H9 (cell line): ENCODE results near the gene WDR75. TPM values are rescaled to one million over a fixed set of nuclear protein-coding genes. Genes with fewer than 3 reads are reported as not detected.

ENCODE experiments used
- DNase-seq: peaks from one replicate; pipeline ENCODE4 v3.0.0-alpha.2; 2017
- H2AFZ ChIP-seq: one replicate; pipeline ENCODE4 v1.6.1; 2013; ENCODE audit warnings: mild to moderate bottlenecking, low read length, control low read depth, moderate library complexity
- H2AK5ac ChIP-seq: 2 replicates; pipeline ENCODE4 v1.6.1; 2013; ENCODE audit warnings: low read length, control low read depth, mixed read lengths; ENCODE audit not compliant: insufficient read length
- H2BK120ac ChIP-seq: one replicate; pipeline ENCODE4 v1.6.1; 2013; ENCODE audit warnings: low read depth, mild to moderate bottlenecking, low read length, control low read depth, inconsistent platforms; ENCODE audit not compliant: poor library complexity, severe bottlenecking
- H2BK12ac ChIP-seq: 2 replicates; pipeline ENCODE4 v1.6.1; 2013; ENCODE audit warnings: low read length, control low read depth, mixed read lengths, low read depth; ENCODE audit not compliant: insufficient read length
- H2BK15ac ChIP-seq: 2 replicates; pipeline ENCODE4 v1.6.1; 2013; ENCODE audit warnings: low read depth, low read length, control low read depth
- H2BK20ac ChIP-seq: one replicate; pipeline ENCODE4 v1.6.1; 2013; ENCODE audit warnings: low read depth, mild to moderate bottlenecking, low read length, control low read depth, inconsistent platforms; ENCODE audit not compliant: poor library complexity, severe bottlenecking
- H2BK5ac ChIP-seq: 2 replicates; pipeline ENCODE4 v1.6.1; 2013; ENCODE audit warnings: low read length, control low read depth, mixed read lengths; ENCODE audit not compliant: insufficient read length
- H3K14ac ChIP-seq: 2 replicates; pipeline ENCODE4 v1.6.1; 2013; ENCODE audit warnings: low read length, control low read depth; ENCODE audit not compliant: insufficient read depth
- H3K18ac ChIP-seq: 2 replicates; pipeline ENCODE4 v1.6.1; 2013; ENCODE audit warnings: low read depth, mild to moderate bottlenecking, mixed read lengths, low read length, control low read depth; ENCODE audit not compliant: insufficient read length
- H3K23ac ChIP-seq: 2 replicates; pipeline ENCODE4 v1.6.1; 2013; ENCODE audit warnings: low read length, control low read depth, mixed read lengths, low read depth; ENCODE audit not compliant: insufficient read length
- H3K23me2 ChIP-seq: 2 replicates; pipeline ENCODE4 v1.6.1; 2013; ENCODE audit warnings: low read depth, mild to moderate bottlenecking, mixed read lengths, low read length, control low read depth; ENCODE audit not compliant: insufficient read length, poor library complexity, severe bottlenecking
- H3K27ac ChIP-seq: 2 replicates; pipeline ENCODE4 v1.5.1; 2013; ENCODE audit warnings: low read length, control low read depth, mixed read lengths, low read depth; ENCODE audit not compliant: insufficient read length
- H3K27me3 ChIP-seq: 2 replicates; pipeline ENCODE4 v1.6.1; 2013; ENCODE audit warnings: low read length, control low read depth, inconsistent platforms; ENCODE audit not compliant: insufficient read depth
- H3K4ac ChIP-seq: 2 replicates; pipeline ENCODE4 v1.6.1; 2013; ENCODE audit warnings: low read depth, mild to moderate bottlenecking, control low read depth, inconsistent platforms, low read length, moderate library complexity
- H3K4me1 ChIP-seq: 2 replicates; pipeline ENCODE4 v1.6.1; 2013; ENCODE audit warnings: low read length, control low read depth, inconsistent platforms; ENCODE audit not compliant: insufficient read depth
- H3K4me2 ChIP-seq: 2 replicates; pipeline ENCODE4 v1.6.1; 2013; ENCODE audit warnings: low read length, control low read depth, mixed read lengths; ENCODE audit not compliant: insufficient read length, insufficient read depth
- H3K56ac ChIP-seq: 2 replicates; pipeline ENCODE4 v1.6.1; 2013; ENCODE audit warnings: low read depth, mild to moderate bottlenecking, mixed read lengths, low read length, control low read depth; ENCODE audit not compliant: insufficient read length
- H3K79me1 ChIP-seq: 2 replicates; pipeline ENCODE4 v1.6.1; 2013; ENCODE audit warnings: low read depth, mild to moderate bottlenecking, moderate library complexity, low read length, control low read depth, inconsistent platforms; ENCODE audit not compliant: insufficient read depth, poor library complexity, severe bottlenecking
- H3K79me2 ChIP-seq: 2 replicates; pipeline ENCODE4 v1.6.1; 2013; ENCODE audit warnings: low read length, control low read depth, inconsistent platforms; ENCODE audit not compliant: insufficient read depth
- H3K9ac ChIP-seq: 2 replicates; pipeline ENCODE4 v1.6.1; 2013; ENCODE audit warnings: low read length, control low read depth, mixed read lengths; ENCODE audit not compliant: insufficient read length; ENCODE audit errors: extremely low read depth
- H3K9me3 ChIP-seq: one replicate; pipeline ENCODE4 v1.6.1; 2013; ENCODE audit warnings: low read depth, low read length, inconsistent platforms; ENCODE audit not compliant: control insufficient read depth
- H3T11ph ChIP-seq: one replicate; pipeline ENCODE4 v1.6.1; 2013; ENCODE audit warnings: mild to moderate bottlenecking, low read length, control low read depth, inconsistent platforms
- H4K20me1 ChIP-seq: one replicate; pipeline ENCODE4 v1.6.1; 2013; ENCODE audit not compliant: control insufficient read depth, insufficient read length, insufficient read depth
- H4K5ac ChIP-seq: 2 replicates; pipeline ENCODE4 v1.6.1; 2013; ENCODE audit warnings: low read depth, mild to moderate bottlenecking, mixed read lengths, low read length, control low read depth; ENCODE audit not compliant: insufficient read length
- H4K8ac ChIP-seq: replicated peaks from 2 replicates; pipeline ENCODE4 v1.6.1; 2013; ENCODE audit warnings: low read length, control low read depth, mixed read lengths, low read depth; ENCODE audit not compliant: insufficient read length
- H4K91ac ChIP-seq: 2 replicates; pipeline ENCODE4 v1.6.1; 2013; ENCODE audit warnings: low read depth, mild to moderate bottlenecking, moderate library complexity, mixed read lengths, low read length, control low read depth; ENCODE audit not compliant: insufficient read length
- H3K27ac Mint-ChIP-seq, 3 experiments: 2 replicates in 2 of 3; 3 replicates in 1 of 3; pipeline ENCODE4 v1.8.0; 2020 to 2021; ENCODE audit warnings: mixed read lengths in 3 of 3, mild to moderate bottlenecking in 1 of 3, moderate library complexity in 1 of 3
- H3K27me3 Mint-ChIP-seq: 2 replicates; pipeline ENCODE4 v1.8.0; 2021; ENCODE audit warnings: low read depth, mild to moderate bottlenecking, moderate library complexity, mixed read lengths
- H3K36me3 Mint-ChIP-seq, 3 experiments: 2 replicates in 2 of 3; 3 replicates in 1 of 3; pipeline ENCODE4 v1.8.0; 2020 to 2021; ENCODE audit warnings: low read depth in 3 of 3, mixed read lengths in 3 of 3; ENCODE audit not compliant: insufficient read depth in 1 of 3
- H3K4me1 Mint-ChIP-seq, 2 experiments: 2 replicates each; pipeline ENCODE4 v1.8.0; 2020; ENCODE audit warnings: mixed read lengths in 2 of 2
- H3K4me3 Mint-ChIP-seq, 2 experiments: 2 replicates in 1 of 2; 3 replicates in 1 of 2; pipeline ENCODE4 v1.8.0; 2020 to 2021; ENCODE audit warnings: mild to moderate bottlenecking in 2 of 2, mixed read lengths in 2 of 2, moderate library complexity in 1 of 2
- H3K9me3 Mint-ChIP-seq, 2 experiments: 2 replicates in 1 of 2; 3 replicates in 1 of 2; pipeline ENCODE4 v1.8.0; 2020; ENCODE audit warnings: mild to moderate bottlenecking in 2 of 2, mixed read lengths in 2 of 2, moderate library complexity in 1 of 2
- WGBS: extraction: QIAGEN DNeasy Blood & Tissue Kit; methylation state at CpG from one replicate; pipeline ENCODE4 v1.1.7; 2013; ENCODE audit warnings: missing lambda C conversion rate, low lambda C conversion rate, mixed read lengths; ENCODE audit not compliant: insufficient read length; ENCODE audit errors: extremely low coverage; 5-methylcytosine and 5-hydroxymethylcytosine counted together
- total RNA-seq: library from RNA; stranded (reverse); gene quantifications from 2 replicates; pipeline ENCODE4 v1.2.1, GENCODE V29; 2021
- TF ChIP-seq, protein P1 (sequence below): fragments of 200-600 bp; sonication (generic); conservative IDR thresholded peaks from 3 replicates; pipeline ENCODE4 v1.8.0; 2021; ENCODE audit warnings: antibody characterized with exemption, mild to moderate bottlenecking

WDR75 gene
- total RNA-seq, 1 experiment from 2014 or later: 80.6 TPM

DNA sequence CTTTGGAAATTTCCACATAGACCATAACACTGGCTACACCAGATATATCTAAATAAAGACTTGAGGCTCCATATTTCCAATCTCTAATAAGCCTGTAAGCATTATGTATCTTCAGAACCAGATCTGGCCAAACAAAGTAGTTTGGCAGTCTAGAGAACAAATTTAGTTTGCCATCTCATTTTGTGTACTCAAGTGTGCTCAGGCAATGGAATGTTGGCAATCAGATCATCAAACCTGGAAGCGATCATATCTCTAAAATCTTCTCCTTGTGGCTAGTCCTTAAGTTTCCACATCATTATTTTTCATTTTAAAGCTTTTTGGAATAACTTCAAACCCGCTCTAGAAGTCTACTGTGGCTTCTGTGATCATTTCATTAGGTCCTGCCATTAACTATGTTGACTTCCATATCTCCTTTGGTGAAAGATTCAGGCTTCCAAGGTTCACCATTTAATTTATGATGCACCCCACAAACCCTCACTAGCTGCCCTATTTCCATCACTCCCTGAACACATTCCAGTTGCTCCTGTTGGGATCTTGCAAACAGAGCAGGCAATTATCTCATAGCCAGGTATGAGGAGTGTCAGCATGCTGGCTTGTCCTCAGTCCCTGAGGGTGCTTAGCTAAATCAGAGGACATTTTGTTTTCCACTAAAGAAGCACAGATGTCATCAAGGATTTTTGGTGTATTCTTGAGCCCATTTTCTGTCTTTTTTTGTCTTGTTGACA, 46.2 kb downstream of the WDR75 start:
- no peak overlapping the region for H3K56ac ChIP-seq
- no peak overlapping the region for H3K23ac ChIP-seq
- no peak overlapping the region for H2BK120ac ChIP-seq
- H3K9me3 ChIP-seq: no peaks in the 10 kb centered on the region
- no peaks in the 10 kb centered on the region for H3K36me3 Mint-ChIP-seq
- no peak overlapping the region for H3T11ph ChIP-seq
- H3K18ac ChIP-seq: no peak overlapping the region
- WGBS: no CpG with 5 or more reads among the region's 2 CpGs
- H4K8ac ChIP-seq: no peak overlapping the region
- H3K4me2 ChIP-seq: no peak overlapping the region
- no peak overlapping the region for H3K9ac ChIP-seq
- H2AK5ac ChIP-seq: no peak overlapping the region
- H3K27me3 Mint-ChIP-seq: peaks cover 2% of the 10 kb centered on the region; the same call in 1 of the 2 replicates
- no peaks in the 10 kb centered on the region for H4K20me1 ChIP-seq
- H3K4me1 ChIP-seq: no peaks in the 10 kb centered on the region
- H3K4ac ChIP-seq: no peak overlapping the region
- H4K91ac ChIP-seq: no peak overlapping the region
- no peak overlapping the region for H2BK5ac ChIP-seq
- H3K27ac ChIP-seq: no peak overlapping the region
- TF ChIP-seq, protein P1, sequence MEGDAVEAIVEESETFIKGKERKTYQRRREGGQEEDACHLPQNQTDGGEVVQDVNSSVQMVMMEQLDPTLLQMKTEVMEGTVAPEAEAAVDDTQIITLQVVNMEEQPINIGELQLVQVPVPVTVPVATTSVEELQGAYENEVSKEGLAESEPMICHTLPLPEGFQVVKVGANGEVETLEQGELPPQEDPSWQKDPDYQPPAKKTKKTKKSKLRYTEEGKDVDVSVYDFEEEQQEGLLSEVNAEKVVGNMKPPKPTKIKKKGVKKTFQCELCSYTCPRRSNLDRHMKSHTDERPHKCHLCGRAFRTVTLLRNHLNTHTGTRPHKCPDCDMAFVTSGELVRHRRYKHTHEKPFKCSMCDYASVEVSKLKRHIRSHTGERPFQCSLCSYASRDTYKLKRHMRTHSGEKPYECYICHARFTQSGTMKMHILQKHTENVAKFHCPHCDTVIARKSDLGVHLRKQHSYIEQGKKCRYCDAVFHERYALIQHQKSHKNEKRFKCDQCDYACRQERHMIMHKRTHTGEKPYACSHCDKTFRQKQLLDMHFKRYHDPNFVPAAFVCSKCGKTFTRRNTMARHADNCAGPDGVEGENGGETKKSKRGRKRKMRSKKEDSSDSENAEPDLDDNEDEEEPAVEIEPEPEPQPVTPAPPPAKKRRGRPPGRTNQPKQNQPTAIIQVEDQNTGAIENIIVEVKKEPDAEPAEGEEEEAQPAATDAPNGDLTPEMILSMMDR: no peak
- H3K14ac ChIP-seq: no peak overlapping the region
- H4K5ac ChIP-seq: no peak overlapping the region
- H3K4me1 Mint-ChIP-seq: no peaks in the 10 kb centered on the region
- no peak for DNase-seq
- H3K23me2 ChIP-seq: no peaks in the 10 kb centered on the region
- H3K27me3 ChIP-seq: no peaks in the 10 kb centered on the region
- no peak overlapping the region for H3K4me3 Mint-ChIP-seq
- no peaks in the 10 kb centered on the region for H3K79me2 ChIP-seq
- H2BK12ac ChIP-seq: no peak overlapping the region
- H2AFZ ChIP-seq: no peak overlapping the region
- no peak overlapping the region for H2BK15ac ChIP-seq
- no peaks in the 10 kb centered on the region for H3K79me1 ChIP-seq
- no peaks in the 10 kb centered on the region for H3K9me3 Mint-ChIP-seq
- no peak overlapping the region for H2BK20ac ChIP-seq
- H3K27ac Mint-ChIP-seq: no peak overlapping the region
